Measurements from ENCODE around the gene CDKAL1.

- TF ChIP-seq POLR2AphosphoS5 (IDR thresholded peaks at IDR 0.05; ENCODE audit: low read depth) (no peak), REST (IDR thresholded peaks at IDR 0.05; ENCODE audit: insufficient replicate concordance, low read depth) (no peak)
Measured at GRCh38 chr6:21277601-21278374, 743.5 kb downstream of the CDKAL1 start.
